ENCODE data around the gene CDCA5. TPM values are rescaled to one million over a fixed set of nuclear protein-coding genes. Genes with fewer than 3 reads are reported as not detected.

Gene CDCA5
- total and polyA plus RNA-seq, 5 donors = 0.22 to 1.6 (median 0.99) TPM

- ATAC-seq (no peak), DNase-seq (peak in 1 of 3 donors; percentile 3)
- H3K4me3 ChIP-seq (ENCODE audit: low read length) = no peak overlapping the region
- H3K27ac ChIP-seq (ENCODE audit: low read length) = no peak overlapping the region
- peaks cover 2% of the 10 kb centered on the region for H3K4me1 ChIP-seq (ENCODE audit: control insufficient read depth, insufficient read depth, low read length)
- no peaks in the 10 kb centered on the region for H3K27me3 ChIP-seq (ENCODE audit: control insufficient read depth, insufficient read depth)
- H3K9me3 ChIP-seq (ENCODE audit: control insufficient read depth, low read length) = no peaks in the 10 kb centered on the region
- intact Hi-C loops (cut with DNase I) = loop anchor here in 1 of 4 donors (10.0 kb wide), 1 partner anchor 71 kb away; the partner anchor contains the start of gene ARL2
- 89% methylated on average over 4 of the region's 4 CpGs for WGBS
These were observed 1.6 kb upstream of the CDCA5 start for GRCh38 chr11:65085446-65085845.

- peak overlapping the region; percentile 88 for H3K4me3 ChIP-seq (ENCODE audit: low read length)
- H3K9me3 ChIP-seq (ENCODE audit: control insufficient read depth, low read length) = no peaks in the 10 kb centered on the region
- peak overlapping the region; percentile 38 for H3K27ac ChIP-seq (ENCODE audit: low read length)
- WGBS = 45% methylated on average over 23 of the region's 23 CpGs
- H3K4me1 ChIP-seq (ENCODE audit: control insufficient read depth, insufficient read depth, low read length) = peaks cover 2% of the 10 kb centered on the region
- DNase-seq (peak in 2 of 3 donors; percentile 14 to 37), ATAC-seq (no peak)
- no peaks in the 10 kb centered on the region for H3K27me3 ChIP-seq (ENCODE audit: control insufficient read depth, insufficient read depth)
- intact Hi-C loops (cut with DNase I) = loop anchor here in 2 of 4 donors (5.0 to 10.0 kb wide), 2 partner anchors 37 to 70 kb away; partner anchors contain the start of gene ARL2 (in 1 of the 2)
These were observed 947 bp upstream of the CDCA5 start for GRCh38 chr11:65084598-65085375.

GRCh38 chr11:65083134-65083833, 556 bp downstream of the CDCA5 start:
- ATAC-seq = no peak
- intact Hi-C loops (cut with DNase I) = loop anchor here in 2 of 4 donors (5.0 to 10.0 kb wide), 2 partner anchors 36 to 68 kb away; partner anchors contain the start of gene ARL2 (in 1 of the 2)
- no peak overlapping the region for H3K27ac ChIP-seq (ENCODE audit: low read length)
- H3K27me3 ChIP-seq (ENCODE audit: control insufficient read depth, insufficient read depth) = no peaks in the 10 kb centered on the region
- H3K9me3 ChIP-seq (ENCODE audit: control insufficient read depth, low read length) = no peaks in the 10 kb centered on the region
- H3K4me3 ChIP-seq (ENCODE audit: low read length) = peak overlapping the region; percentile 88
- peaks cover 2% of the 10 kb centered on the region for H3K4me1 ChIP-seq (ENCODE audit: control insufficient read depth, insufficient read depth, low read length)
- peak in 1 of 3 donors; percentile 37 for DNase-seq
- 3% methylated on average over 13 of the region's 13 CpGs for WGBS

GRCh38 chr11:65078786-65079342, 5.0 kb downstream of the CDCA5 start:
- Histone ChIP-seq H3K27me3 (ENCODE audit: control insufficient read depth, insufficient read depth) (no peaks in the 10 kb centered on the region), H3K27ac (ENCODE audit: low read length) (no peak overlapping the region), H3K4me3 (ENCODE audit: low read length) (no peak overlapping the region), H3K4me1 (ENCODE audit: control insufficient read depth, insufficient read depth, low read length) (no peaks in the 10 kb centered on the region), H3K9me3 (ENCODE audit: control insufficient read depth, low read length) (no peaks in the 10 kb centered on the region)
- DNase-seq = peak in 1 of 3 donors; percentile 26
- 90% methylated on average over 9 of the region's 9 CpGs for WGBS
- ATAC-seq = no peak
- intact Hi-C loops (cut with DNase I) = no loop called here

- WGBS = 62% methylated on average over 3 of the region's 3 CpGs
- Histone ChIP-seq H3K4me3 (ENCODE audit: low read length) (no peak overlapping the region), H3K9me3 (ENCODE audit: control insufficient read depth, low read length) (no peaks in the 10 kb centered on the region), H3K27me3 (ENCODE audit: control insufficient read depth, insufficient read depth) (no peaks in the 10 kb centered on the region), H3K4me1 (ENCODE audit: control insufficient read depth, insufficient read depth, low read length) (no peaks in the 10 kb centered on the region), H3K27ac (ENCODE audit: low read length) (no peak overlapping the region)
- ATAC-seq (no peak), DNase-seq (peak in 1 of 3 donors; percentile 40)
- intact Hi-C loops (cut with DNase I) = no loop called here
These were observed 5.7 kb downstream of the CDCA5 start for GRCh38 chr11:65078151-65078550.

GRCh38 chr11:65077451-65077850, 6.4 kb downstream of the CDCA5 start:
- no peak for ATAC-seq
- whole genome bisulfite sequencing = 76% methylated on average over 4 of the region's 4 CpGs
- H3K4me1 ChIP-seq (ENCODE audit: control insufficient read depth, insufficient read depth, low read length) = no peaks in the 10 kb centered on the region
- H3K27me3 ChIP-seq (ENCODE audit: control insufficient read depth, insufficient read depth) = no peaks in the 10 kb centered on the region
- no peak overlapping the region for H3K27ac ChIP-seq (ENCODE audit: low read length)
- H3K9me3 ChIP-seq (ENCODE audit: control insufficient read depth, low read length) = no peaks in the 10 kb centered on the region
- intact Hi-C loops (cut with DNase I) = no loop called here
- no peak overlapping the region for H3K4me3 ChIP-seq (ENCODE audit: low read length)
- DNase-seq = peak in 1 of 3 donors; percentile 3

- DNase-seq = no peak
- Histone ChIP-seq H3K4me1 (ENCODE audit: control insufficient read depth, insufficient read depth, low read length) (no peaks in the 10 kb centered on the region), H3K27ac (ENCODE audit: low read length) (no peak overlapping the region), H3K9me3 (ENCODE audit: control insufficient read depth, low read length) (no peaks in the 10 kb centered on the region), H3K27me3 (ENCODE audit: control insufficient read depth, insufficient read depth) (no peaks in the 10 kb centered on the region), H3K4me3 (ENCODE audit: low read length) (no peak overlapping the region)
- intact Hi-C loops (cut with DNase I) = no loop called here
- no peak for ATAC-seq
- 58% methylated on average over 1 of the region's 1 CpG for WGBS
These were observed 11.2 kb downstream of the CDCA5 start for GRCh38 chr11:65072631-65072966.

- Histone ChIP-seq H3K4me1 (ENCODE audit: control insufficient read depth, insufficient read depth, low read length) (no peaks in the 10 kb centered on the region), H3K27me3 (ENCODE audit: control insufficient read depth, insufficient read depth) (no peaks in the 10 kb centered on the region), H3K4me3 (ENCODE audit: low read length) (no peak overlapping the region), H3K27ac (ENCODE audit: low read length) (no peak overlapping the region), H3K9me3 (ENCODE audit: control insufficient read depth, low read length) (no peaks in the 10 kb centered on the region)
- DNase-seq = peak in 1 of 3 donors; percentile 20
- WGBS = 63% methylated on average over 4 of the region's 4 CpGs
- intact Hi-C loops (cut with DNase I) = no loop called here
- no peak for ATAC-seq
These were observed 11.8 kb downstream of the CDCA5 start for GRCh38 chr11:65071907-65072630.

- 64% methylated on average over 9 of the region's 9 CpGs for WGBS
- intact Hi-C loops (cut with DNase I) = no loop called here
- no peaks in the 10 kb centered on the region for H3K4me1 ChIP-seq (ENCODE audit: control insufficient read depth, insufficient read depth, low read length)
- ATAC-seq (no peak), DNase-seq (peak in 1 of 3 donors; percentile 3)
- H3K9me3 ChIP-seq (ENCODE audit: control insufficient read depth, low read length) = no peaks in the 10 kb centered on the region
- H3K4me3 ChIP-seq (ENCODE audit: low read length) = no peak overlapping the region
- H3K27me3 ChIP-seq (ENCODE audit: control insufficient read depth, insufficient read depth) = no peaks in the 10 kb centered on the region
- H3K27ac ChIP-seq (ENCODE audit: low read length) = no peak overlapping the region
These were observed 14.6 kb downstream of the CDCA5 start for GRCh38 chr11:65069217-65069616.

- H3K27ac ChIP-seq (ENCODE audit: low read length) = no peak overlapping the region
- no peaks in the 10 kb centered on the region for H3K4me1 ChIP-seq (ENCODE audit: control insufficient read depth, insufficient read depth, low read length)
- H3K9me3 ChIP-seq (ENCODE audit: control insufficient read depth, low read length) = no peaks in the 10 kb centered on the region
- WGBS = 80% methylated on average over 10 of the region's 10 CpGs
- H3K27me3 ChIP-seq (ENCODE audit: control insufficient read depth, insufficient read depth) = no peaks in the 10 kb centered on the region
- H3K4me3 ChIP-seq (ENCODE audit: low read length) = no peak overlapping the region
- ATAC-seq (no peak), DNase-seq (peak in 1 of 3 donors; percentile 16)
- intact Hi-C loops (cut with DNase I) = no loop called here
These were observed 16.4 kb downstream of the CDCA5 start for GRCh38 chr11:65067446-65067845.

All from right cardiac atrium (tissue), 5 donors.